Endothelial cell of umbilical vein (primary cell): ENCODE measurements around the gene CUL5. TPM values are rescaled to one million over a fixed set of nuclear protein-coding genes. Genes with fewer than 3 reads are reported as not detected.

Experiments used
- BruUV-seq: library from RNA; stranded (reverse); fragments of 400-500 nt; replicated peaks from 2 replicates; lab custom pipeline; 2021; lab: Mats Ljungman, UMichigan
- CTCF ChIA-PET: fragments of 300-600, 350-600 bp; sonication (Branson Sonifier 250); formaldehyde crosslinking; loops from one replicate; lab custom pipeline; 2021; ENCODE audit warnings: antibody characterized with exemption, inconsistent platforms; lab: Charles Lee
- POLR2A ChIA-PET: fragments of 300-600, 350-600 bp; sonication (Branson Sonifier 250); formaldehyde crosslinking; loops from one replicate; lab custom pipeline; 2021; ENCODE audit warnings: antibody characterized with exemption, inconsistent platforms; lab: Charles Lee
- DNase-seq: peaks from one replicate; pipeline ENCODE4 v3.0.0-alpha.2; 2011; ENCODE audit warnings: low read depth, low spot score
- FAIRE-seq: peaks from 2 replicates; lab custom pipeline; 2011; peaks lifted over from hg19 to GRCh38; lab: Jason Lieb, UNC
- H2AFZ ChIP-seq: 2 replicates; pipeline ENCODE4 v1.6.0; 2012; ENCODE audit warnings: low read depth, low read length, control low read depth, inconsistent platforms
- H3K27ac ChIP-seq: 2 replicates; pipeline ENCODE4 v1.5.1; 2011; ENCODE audit warnings: low read depth, mild to moderate bottlenecking, control low read depth, low read length, moderate library complexity; ENCODE audit not compliant: insufficient read depth
- H3K27me3 ChIP-seq, 2 experiments: 2 replicates each; pipeline versions ENCODE4 v1.6.0 to v1.6.1; 2011; ENCODE audit warnings: low read length in 2 of 2, mixed read lengths in 1 of 2; ENCODE audit not compliant: control insufficient read depth in 2 of 2, insufficient read depth in 2 of 2
- H3K36me3 ChIP-seq, 2 experiments: 2 replicates in 1 of 2; 3 replicates in 1 of 2; pipeline ENCODE4 v1.5.1; 2011; ENCODE audit warnings: low read length in 2 of 2, mild to moderate bottlenecking in 1 of 2, moderate library complexity in 1 of 2; ENCODE audit not compliant: control insufficient read depth in 2 of 2, insufficient read depth in 2 of 2; ENCODE audit errors: extremely low read depth in 1 of 2
- H3K4me1 ChIP-seq: 3 replicates; pipeline ENCODE4 v1.5.1; 2011; ENCODE audit warnings: mild to moderate bottlenecking, low read length; ENCODE audit not compliant: control insufficient read depth, insufficient read depth; ENCODE audit errors: extremely low read depth
- H3K4me2 ChIP-seq: 2 replicates; pipeline ENCODE4 v1.6.1; 2011; ENCODE audit warnings: low read length, control low read depth, mixed read lengths; ENCODE audit not compliant: insufficient read depth
- H3K4me3 ChIP-seq, 3 experiments: fragments of 200-600 bp in 1 of 3; sonication (generic), shearing (Covaris generic) in 1 of 3; replicated peaks in 1 of 3; 2 replicates each; pipeline ENCODE4 v1.5.1; 2011 to 2016; ENCODE audit warnings: control low read depth in 3 of 3, low read length in 3 of 3, mild to moderate bottlenecking in 2 of 3, inconsistent platforms in 1 of 3, low read depth in 1 of 3, moderate library complexity in 1 of 3; ENCODE audit not compliant: insufficient read depth in 1 of 3
- H3K79me2 ChIP-seq: 2 replicates; pipeline ENCODE4 v1.6.0; 2012; ENCODE audit warnings: low read length, inconsistent platforms; ENCODE audit not compliant: control insufficient read depth, insufficient read depth
- H3K9ac ChIP-seq: replicated peaks from 2 replicates; pipeline ENCODE3; 2011; ENCODE audit warnings: low read length, control low read depth; ENCODE audit not compliant: insufficient read depth; ENCODE audit errors: extremely low read depth
- H3K9me1 ChIP-seq: replicated peaks from 3 replicates; pipeline ENCODE4 v1.6.0; 2011; ENCODE audit warnings: mild to moderate bottlenecking, low read length; ENCODE audit not compliant: control insufficient read depth, insufficient read depth; ENCODE audit errors: extremely low read depth
- H3K9me3 ChIP-seq: replicated peaks from 2 replicates; pipeline ENCODE4 v1.5.1; 2012; ENCODE audit warnings: low read length, inconsistent platforms; ENCODE audit not compliant: control insufficient read depth, insufficient read depth
- H4K20me1 ChIP-seq: replicated peaks from 2 replicates; pipeline ENCODE3; 2011; ENCODE audit warnings: mild to moderate bottlenecking, low read length; ENCODE audit not compliant: control insufficient read depth, insufficient read depth; ENCODE audit errors: extremely low read depth
- CTCF ChIP-seq, 2 donors: IDR thresholded peaks; 1 replicate in 1 of 2; 2 replicates in 1 of 2; pipeline ENCODE4 v1.5.1; 2011; ENCODE audit warnings: low read length in 2 of 2, mild to moderate bottlenecking in 2 of 2, moderate library complexity in 2 of 2, control low read depth in 1 of 2, inconsistent platforms in 1 of 2, low read depth in 1 of 2; ENCODE audit not compliant: insufficient read depth in 1 of 2; ENCODE audit errors: extremely low read depth in 1 of 2
- EZH2 ChIP-seq: IDR thresholded peaks from 2 replicates; pipeline ENCODE4 v1.6.1; 2012; ENCODE audit warnings: borderline replicate concordance, low read depth, mild to moderate bottlenecking, moderate library complexity, low read length, inconsistent platforms; ENCODE audit not compliant: severe bottlenecking
- FOS ChIP-seq: IDR thresholded peaks from 2 replicates; pipeline ENCODE4 v1.6.1; 2011; ENCODE audit warnings: mild to moderate bottlenecking, low read length, moderate library complexity, borderline replicate concordance; ENCODE audit not compliant: insufficient read depth
- GATA2 ChIP-seq: IDR thresholded peaks from 2 replicates; pipeline ENCODE4 v1.7.0; 2011; ENCODE audit warnings: low read depth, mild to moderate bottlenecking, moderate library complexity, mixed read lengths, low read length; ENCODE audit not compliant: insufficient read length, insufficient read depth
- JUN ChIP-seq: IDR thresholded peaks from 2 replicates; pipeline ENCODE4 v1.6.1; 2011; ENCODE audit warnings: borderline replicate concordance, low read depth; ENCODE audit not compliant: insufficient read length, insufficient read depth
- MYC ChIP-seq: IDR thresholded peaks from one replicate; pipeline ENCODE4 v1.6.1; 2011; ENCODE audit warnings: mild to moderate bottlenecking, low read depth, low read length
- POLR2A ChIP-seq: IDR thresholded peaks from 2 replicates; pipeline ENCODE4 v1.6.1; 2012; ENCODE audit warnings: low read depth, mild to moderate bottlenecking, control low read depth, low read length
- POLR2AphosphoS5 ChIP-seq: IDR thresholded peaks from 2 replicates; pipeline ENCODE4 v1.6.1; 2012; ENCODE audit warnings: low read depth, mild to moderate bottlenecking, control low read depth, low read length, moderate library complexity; ENCODE audit not compliant: insufficient read depth
- dilution Hi-C: fragments of 300-500 bp; cut with MboI; formaldehyde crosslinking; loops from one replicate; pipeline ENCODE4 v1.15.0; 2019; ENCODE audit warnings: low sequenced_read_pairs; ENCODE audit not compliant: extremely low pct_ligation_motif_present
- intact Hi-C: fragments of 100-400 bp; cut with micrococcal nuclease; formaldehyde crosslinking; loops from one replicate; pipeline ENCODE4 v1.10.0; 2022
- polyA plus RNA-seq, 4 experiments: library from polyadenylated mRNA; depleted of rRNA in 3 of 4; stranded (reverse) in 3 of 4; unstranded in 1 of 4; fragments of >200 nt; gene quantifications; 2 replicates each; pipeline versions ENCODE4 v1.2.1 to v1.2.3, GENCODE V29; 2011 to 2012; ENCODE audit warnings: missing spikeins in 1 of 4
- total RNA-seq: library from RNA; stranded (reverse); gene quantifications from 2 replicates; pipeline ENCODE4 v1.2.3, GENCODE V29; 2021
- TF ChIP-seq, protein P1 (sequence below): IDR thresholded peaks from 2 replicates; pipeline ENCODE4 v1.6.1; 2011; ENCODE audit not compliant: insufficient read depth, insufficient read length

Gene CUL5
- total and polyA plus RNA-seq, 2 donors (not counting 3 experiments of a cell fraction or from before 2014, with no cell fraction given) = 9.9 to 36.6 TPM

GRCh38 chr11:108135845-108136544, 127.3 kb downstream of the CUL5 start:
- intact Hi-C loops = no loop called here
- POLR2A ChIA-PET = interaction anchor here (0.7 kb wide), 1 partner anchor 332 kb away, joined by 3 read pairs; no protein-coding TSS in a partner anchor

More at GRCh38 chr11:108135845-108136544, 127.3 kb downstream of the CUL5 start:
- no peak for TF ChIP-seq MYC
- no peak for TF ChIP-seq CTCF (IDR thresholded peaks at IDR 0.05; ENCODE audit: extremely low read depth in 1 of 2, insufficient read depth in 1 of 2, low read depth in 1 of 2, low read length in 2 of 2)
- TF ChIP-seq GATA2 = no peak
- no peak for TF ChIP-seq FOS
- no peak for TF ChIP-seq EZH2
- no peak for TF ChIP-seq JUN
- TF ChIP-seq POLR2AphosphoS5 = no peak
- TF ChIP-seq POLR2A = no peak
- TF ChIP-seq, protein P1, sequence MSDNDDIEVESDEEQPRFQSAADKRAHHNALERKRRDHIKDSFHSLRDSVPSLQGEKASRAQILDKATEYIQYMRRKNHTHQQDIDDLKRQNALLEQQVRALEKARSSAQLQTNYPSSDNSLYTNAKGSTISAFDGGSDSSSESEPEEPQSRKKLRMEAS = no peak
- DNase-seq = no peak
- no peaks in the 10 kb centered on the region for H3K79me2 ChIP-seq
- H2AFZ ChIP-seq = no peak overlapping the region
- H3K27me3 ChIP-seq = no peaks in the 10 kb centered on the region
- H3K4me3 ChIP-seq = no peak overlapping the region
- H3K9ac ChIP-seq = no peak overlapping the region
- CTCF ChIA-PET = no interaction called here
- no peak overlapping the region for H3K27ac ChIP-seq
- no peaks in the 10 kb centered on the region for H3K9me1 ChIP-seq
- peaks cover 5 to 9% of the 10 kb centered on the region in 2 experiments for H3K36me3 ChIP-seq
- dilution Hi-C loops = no loop called here
- no TSS peak for BruUV-seq
- H3K9me3 ChIP-seq = no peaks in the 10 kb centered on the region
- H4K20me1 ChIP-seq = no peaks in the 10 kb centered on the region
- no peaks in the 10 kb centered on the region for H3K4me1 ChIP-seq
- FAIRE-seq = no peak
- H3K4me2 ChIP-seq = no peak overlapping the region
